ENCODE data around the gene ZG16B.

Gene ZG16B

DNA sequence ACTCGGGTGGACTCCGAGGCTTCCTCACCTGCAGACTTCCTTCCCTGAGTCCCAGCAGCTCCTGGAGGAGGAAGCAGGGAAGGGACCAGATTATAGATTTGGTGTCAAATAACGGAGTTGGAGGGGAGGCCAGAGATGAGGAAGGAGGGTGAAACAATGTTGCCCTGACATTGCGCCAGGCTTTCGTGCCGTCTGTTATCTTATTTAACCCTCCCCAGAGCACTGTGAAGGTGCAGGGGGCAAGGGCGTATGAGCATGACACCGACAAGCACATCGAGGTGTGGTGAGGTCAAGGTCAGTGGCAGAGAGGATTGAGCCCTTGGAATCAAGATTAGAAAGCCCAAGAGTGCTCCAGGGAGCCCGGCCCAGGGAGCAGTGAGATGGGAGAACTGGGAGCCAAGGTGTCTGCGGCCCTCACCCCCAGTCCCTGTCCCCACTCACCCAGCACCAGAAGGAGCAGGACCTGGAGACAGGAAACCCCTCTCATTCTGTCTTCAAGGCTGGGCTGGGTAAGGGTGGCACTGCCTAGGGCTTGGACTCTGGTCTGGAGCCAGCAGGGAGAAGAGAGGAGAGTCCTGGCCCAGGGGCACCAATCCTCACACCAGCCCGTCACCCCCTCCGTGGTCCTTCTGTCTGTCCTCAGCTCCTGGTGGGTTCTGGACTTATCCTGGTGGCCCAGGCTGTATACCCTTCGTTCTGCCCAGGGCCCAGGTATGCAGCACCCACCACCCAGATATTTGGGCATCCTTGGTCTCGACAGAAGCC is 43.9 kb upstream of the ZG16B start (continued):
- TF ChIP-seq, protein P1, sequence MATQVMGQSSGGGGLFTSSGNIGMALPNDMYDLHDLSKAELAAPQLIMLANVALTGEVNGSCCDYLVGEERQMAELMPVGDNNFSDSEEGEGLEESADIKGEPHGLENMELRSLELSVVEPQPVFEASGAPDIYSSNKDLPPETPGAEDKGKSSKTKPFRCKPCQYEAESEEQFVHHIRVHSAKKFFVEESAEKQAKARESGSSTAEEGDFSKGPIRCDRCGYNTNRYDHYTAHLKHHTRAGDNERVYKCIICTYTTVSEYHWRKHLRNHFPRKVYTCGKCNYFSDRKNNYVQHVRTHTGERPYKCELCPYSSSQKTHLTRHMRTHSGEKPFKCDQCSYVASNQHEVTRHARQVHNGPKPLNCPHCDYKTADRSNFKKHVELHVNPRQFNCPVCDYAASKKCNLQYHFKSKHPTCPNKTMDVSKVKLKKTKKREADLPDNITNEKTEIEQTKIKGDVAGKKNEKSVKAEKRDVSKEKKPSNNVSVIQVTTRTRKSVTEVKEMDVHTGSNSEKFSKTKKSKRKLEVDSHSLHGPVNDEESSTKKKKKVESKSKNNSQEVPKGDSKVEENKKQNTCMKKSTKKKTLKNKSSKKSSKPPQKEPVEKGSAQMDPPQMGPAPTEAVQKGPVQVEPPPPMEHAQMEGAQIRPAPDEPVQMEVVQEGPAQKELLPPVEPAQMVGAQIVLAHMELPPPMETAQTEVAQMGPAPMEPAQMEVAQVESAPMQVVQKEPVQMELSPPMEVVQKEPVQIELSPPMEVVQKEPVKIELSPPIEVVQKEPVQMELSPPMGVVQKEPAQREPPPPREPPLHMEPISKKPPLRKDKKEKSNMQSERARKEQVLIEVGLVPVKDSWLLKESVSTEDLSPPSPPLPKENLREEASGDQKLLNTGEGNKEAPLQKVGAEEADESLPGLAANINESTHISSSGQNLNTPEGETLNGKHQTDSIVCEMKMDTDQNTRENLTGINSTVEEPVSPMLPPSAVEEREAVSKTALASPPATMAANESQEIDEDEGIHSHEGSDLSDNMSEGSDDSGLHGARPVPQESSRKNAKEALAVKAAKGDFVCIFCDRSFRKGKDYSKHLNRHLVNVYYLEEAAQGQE (tag by site-specific recombination; IDR thresholded peaks at IDR 0.05), result no peak
- TF ChIP-seq ZNF501 (tag by site-specific recombination; IDR thresholded peaks at IDR 0.05) (no peak), ZNF24 (tag by site-specific recombination; IDR thresholded peaks at IDR 0.05) (no peak), ZNF785 (tag by site-specific recombination; IDR thresholded peaks at IDR 0.05) (no peak), ZNF354C (tag by site-specific recombination; IDR thresholded peaks at IDR 0.05; ENCODE audit: borderline replicate concordance, low read depth) (no peak), ZNF843 (tag by site-specific recombination; IDR thresholded peaks at IDR 0.05) (no peak), PRDM6 (tag by site-specific recombination; IDR thresholded peaks at IDR 0.05) (no peak), ZSCAN4 (tag by site-specific recombination; IDR thresholded peaks at IDR 0.05) (no peak), ZNF350 (tag by site-specific recombination; IDR thresholded peaks at IDR 0.05) (no peak), ZNF221 (tag by site-specific recombination; IDR thresholded peaks at IDR 0.05; ENCODE audit: borderline replicate concordance) (no peak), ZNF830 (tag by site-specific recombination; IDR thresholded peaks at IDR 0.05; ENCODE audit: low read depth) (no peak), GLI2 (tag by site-specific recombination; IDR thresholded peaks at IDR 0.05; ENCODE audit: borderline replicate concordance, low read depth) (no peak), ZBTB17 (tag by site-specific recombination; IDR thresholded peaks at IDR 0.05) (0 out of 2 replicates have a peak, but pooled peaks have one; percentile 26), ZFP3 (tag by site-specific recombination; IDR thresholded peaks at IDR 0.05; ENCODE audit: low read depth) (no peak), ZEB2 (tag by site-specific recombination; IDR thresholded peaks at IDR 0.05) (0 out of 2 replicates have a peak, but pooled peaks have one; percentile 25), ZNF777 (tag by site-specific recombination; IDR thresholded peaks at IDR 0.05; ENCODE audit: borderline replicate concordance) (no peak), ZNF664 (tag by site-specific recombination; IDR thresholded peaks at IDR 0.05) (peak; percentile 90; the same call in 1 of the 2 replicates), ZNF600 (tag by site-specific recombination; IDR thresholded peaks at IDR 0.05) (peak; percentile 48; the same call in 1 of the 2 replicates), ZNF596 (tag by site-specific recombination; IDR thresholded peaks at IDR 0.05) (no peak), ZBTB21 (tag by site-specific recombination; IDR thresholded peaks at IDR 0.05) (no peak), ZNF140 (tag by site-specific recombination; IDR thresholded peaks at IDR 0.05) (no peak), ZBTB20 (tag by site-specific recombination; IDR thresholded peaks at IDR 0.05) (no peak), WT1 (tag by site-specific recombination; IDR thresholded peaks at IDR 0.05) (no peak), ZNF521 (tag by site-specific recombination; IDR thresholded peaks at IDR 0.05) (no peak), GLIS1 (tag by site-specific recombination; IDR thresholded peaks at IDR 0.05) (peak; percentile 27), ZNF2 (tag by site-specific recombination; IDR thresholded peaks at IDR 0.05) (no peak), ZNF701 (tag by site-specific recombination; IDR thresholded peaks at IDR 0.05) (no peak), ZNF704 (tag by site-specific recombination; IDR thresholded peaks at IDR 0.05) (no peak)
- TF ChIP-seq, protein P2, sequence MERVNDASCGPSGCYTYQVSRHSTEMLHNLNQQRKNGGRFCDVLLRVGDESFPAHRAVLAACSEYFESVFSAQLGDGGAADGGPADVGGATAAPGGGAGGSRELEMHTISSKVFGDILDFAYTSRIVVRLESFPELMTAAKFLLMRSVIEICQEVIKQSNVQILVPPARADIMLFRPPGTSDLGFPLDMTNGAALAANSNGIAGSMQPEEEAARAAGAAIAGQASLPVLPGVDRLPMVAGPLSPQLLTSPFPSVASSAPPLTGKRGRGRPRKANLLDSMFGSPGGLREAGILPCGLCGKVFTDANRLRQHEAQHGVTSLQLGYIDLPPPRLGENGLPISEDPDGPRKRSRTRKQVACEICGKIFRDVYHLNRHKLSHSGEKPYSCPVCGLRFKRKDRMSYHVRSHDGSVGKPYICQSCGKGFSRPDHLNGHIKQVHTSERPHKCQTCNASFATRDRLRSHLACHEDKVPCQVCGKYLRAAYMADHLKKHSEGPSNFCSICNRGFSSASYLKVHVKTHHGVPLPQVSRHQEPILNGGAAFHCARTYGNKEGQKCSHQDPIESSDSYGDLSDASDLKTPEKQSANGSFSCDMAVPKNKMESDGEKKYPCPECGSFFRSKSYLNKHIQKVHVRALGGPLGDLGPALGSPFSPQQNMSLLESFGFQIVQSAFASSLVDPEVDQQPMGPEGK (tag by site-specific recombination; IDR thresholded peaks at IDR 0.05), result peak; percentile 62; the same call in 1 of the 2 replicates
- TF ChIP-seq, protein P3, sequence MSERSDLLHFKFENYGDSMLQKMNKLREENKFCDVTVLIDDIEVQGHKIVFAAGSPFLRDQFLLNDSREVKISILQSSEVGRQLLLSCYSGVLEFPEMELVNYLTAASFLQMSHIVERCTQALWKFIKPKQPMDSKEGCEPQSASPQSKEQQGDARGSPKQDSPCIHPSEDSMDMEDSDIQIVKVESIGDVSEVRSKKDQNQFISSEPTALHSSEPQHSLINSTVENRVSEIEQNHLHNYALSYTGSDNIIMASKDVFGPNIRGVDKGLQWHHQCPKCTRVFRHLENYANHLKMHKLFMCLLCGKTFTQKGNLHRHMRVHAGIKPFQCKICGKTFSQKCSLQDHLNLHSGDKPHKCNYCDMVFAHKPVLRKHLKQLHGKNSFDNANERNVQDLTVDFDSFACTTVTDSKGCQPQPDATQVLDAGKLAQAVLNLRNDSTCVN (tag by site-specific recombination; optimal IDR thresholded peaks at IDR 0.05), result no peak
